Right hindlimb (tissue), 1 donor: Measurements from ENCODE around the gene IKZF5.

Experiments used
- DNase-seq: peaks from one replicate; pipeline ENCODE4 v3.0.0-alpha.2; 2018

The IKZF5 gene

GRCh38 chr10:123014772-123015171 lies 6.2 kb upstream of the IKZF5 start:
- no peak for DNase-seq

- DNase-seq, result no peak
Observed at GRCh38 chr10:123013456-123014419, 5.1 kb upstream of the IKZF5 start.

GRCh38 chr10:123011987-123012386 lies 3.4 kb upstream of the IKZF5 start:
- DNase-seq, result no peak

- DNase-seq, result peak; percentile 21
Observed at GRCh38 chr10:123009105-123009820, 668 bp upstream of the IKZF5 start.

- peak; percentile 21 for DNase-seq
Observed at GRCh38 chr10:123007558-123008354, 839 bp downstream of the IKZF5 start.

GRCh38 chr10:123004298-123004697 lies 4.3 kb downstream of the IKZF5 start:
- DNase-seq, result no peak

- DNase-seq, result no peak
Observed at GRCh38 chr10:123001370-123001769, 7.2 kb downstream of the IKZF5 start.

- DNase-seq, result no peak
Observed at GRCh38 chr10:123000155-123000554, 8.4 kb downstream of the IKZF5 start.

- no peak for DNase-seq
Observed at GRCh38 chr10:122999347-122999746, 9.2 kb downstream of the IKZF5 start.

GRCh38 chr10:122998934-122999333 lies 9.7 kb downstream of the IKZF5 start:
- no peak for DNase-seq

GRCh38 chr10:122998360-122998917 lies 10.2 kb downstream of the IKZF5 start:
- DNase-seq, result no peak

- no peak for DNase-seq
Observed at GRCh38 chr10:122997864-122998263, 10.7 kb downstream of the IKZF5 start.

- no peak for DNase-seq
Observed at GRCh38 chr10:122995936-122996335, 12.7 kb downstream of the IKZF5 start.

GRCh38 chr10:122993797-122994336 lies 14.7 kb downstream of the IKZF5 start:
- DNase-seq, result no peak

- no peak for DNase-seq
Observed at GRCh38 chr10:122992031-122992585, 16.5 kb downstream of the IKZF5 start.

GRCh38 chr10:122990278-122990677 lies 18.3 kb downstream of the IKZF5 start:
- DNase-seq, result no peak

- DNase-seq, result no peak
Observed at GRCh38 chr10:122988501-122988900, 20.1 kb downstream of the IKZF5 start.

GRCh38 chr10:122986335-122986734 lies 22.3 kb downstream of the IKZF5 start:
- DNase-seq, result no peak

GRCh38 chr10:122984708-122985107 lies 23.9 kb downstream of the IKZF5 start:
- no peak for DNase-seq

GRCh38 chr10:122983898-122984297 lies 24.7 kb downstream of the IKZF5 start:
- no peak for DNase-seq

GRCh38 chr10:122981066-122981464 lies 27.5 kb downstream of the IKZF5 start:
- no peak for DNase-seq
